Measurements from ENCODE around the gene CAMSAP3.

The CAMSAP3 gene, protein sequence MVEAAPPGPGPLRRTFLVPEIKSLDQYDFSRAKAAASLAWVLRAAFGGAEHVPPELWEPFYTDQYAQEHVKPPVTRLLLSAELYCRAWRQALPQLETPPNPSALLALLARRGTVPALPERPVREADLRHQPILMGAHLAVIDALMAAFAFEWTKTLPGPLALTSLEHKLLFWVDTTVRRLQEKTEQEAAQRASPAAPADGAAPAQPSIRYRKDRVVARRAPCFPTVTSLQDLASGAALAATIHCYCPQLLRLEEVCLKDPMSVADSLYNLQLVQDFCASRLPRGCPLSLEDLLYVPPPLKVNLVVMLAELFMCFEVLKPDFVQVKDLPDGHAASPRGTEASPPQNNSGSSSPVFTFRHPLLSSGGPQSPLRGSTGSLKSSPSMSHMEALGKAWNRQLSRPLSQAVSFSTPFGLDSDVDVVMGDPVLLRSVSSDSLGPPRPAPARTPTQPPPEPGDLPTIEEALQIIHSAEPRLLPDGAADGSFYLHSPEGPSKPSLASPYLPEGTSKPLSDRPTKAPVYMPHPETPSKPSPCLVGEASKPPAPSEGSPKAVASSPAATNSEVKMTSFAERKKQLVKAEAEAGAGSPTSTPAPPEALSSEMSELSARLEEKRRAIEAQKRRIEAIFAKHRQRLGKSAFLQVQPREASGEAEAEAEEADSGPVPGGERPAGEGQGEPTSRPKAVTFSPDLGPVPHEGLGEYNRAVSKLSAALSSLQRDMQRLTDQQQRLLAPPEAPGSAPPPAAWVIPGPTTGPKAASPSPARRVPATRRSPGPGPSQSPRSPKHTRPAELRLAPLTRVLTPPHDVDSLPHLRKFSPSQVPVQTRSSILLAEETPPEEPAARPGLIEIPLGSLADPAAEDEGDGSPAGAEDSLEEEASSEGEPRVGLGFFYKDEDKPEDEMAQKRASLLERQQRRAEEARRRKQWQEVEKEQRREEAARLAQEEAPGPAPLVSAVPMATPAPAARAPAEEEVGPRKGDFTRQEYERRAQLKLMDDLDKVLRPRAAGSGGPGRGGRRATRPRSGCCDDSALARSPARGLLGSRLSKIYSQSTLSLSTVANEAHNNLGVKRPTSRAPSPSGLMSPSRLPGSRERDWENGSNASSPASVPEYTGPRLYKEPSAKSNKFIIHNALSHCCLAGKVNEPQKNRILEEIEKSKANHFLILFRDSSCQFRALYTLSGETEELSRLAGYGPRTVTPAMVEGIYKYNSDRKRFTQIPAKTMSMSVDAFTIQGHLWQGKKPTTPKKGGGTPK

DNA sequence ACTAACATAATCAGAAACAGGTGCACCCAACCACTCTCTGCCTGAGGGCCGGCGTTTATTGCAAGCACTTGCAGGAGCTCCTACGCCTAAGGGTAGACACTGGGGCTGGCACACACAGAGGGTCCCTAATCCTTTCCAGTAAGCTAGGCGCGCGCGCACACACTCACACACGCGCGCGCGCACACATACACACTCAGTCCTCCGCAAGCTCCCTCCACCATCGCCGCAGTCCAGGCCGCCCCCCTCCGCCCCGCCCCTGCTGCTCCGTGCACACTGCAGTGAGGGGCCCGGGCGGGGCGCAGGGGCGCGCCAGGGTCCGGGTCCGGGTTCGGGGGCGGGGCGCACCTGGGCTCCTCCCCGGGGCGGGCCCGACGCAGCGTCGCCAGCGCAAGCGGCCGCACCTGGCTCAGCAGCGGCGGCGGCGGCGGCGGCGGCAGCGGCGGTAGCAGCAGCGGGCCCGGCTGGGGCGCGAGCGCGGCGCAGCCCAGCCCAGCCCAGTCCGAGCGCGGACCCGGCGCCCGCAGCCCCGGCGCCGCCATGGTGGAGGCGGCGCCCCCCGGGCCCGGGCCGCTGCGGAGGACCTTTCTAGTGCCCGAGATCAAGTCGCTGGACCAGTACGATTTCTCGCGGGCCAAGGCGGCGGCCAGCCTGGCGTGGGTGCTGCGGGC, at the start of gene CAMSAP3:
Gene CAMSAP3, plus strand, starts transcription at position 398 of the 668 bp plus-strand sequence. Its CDS starts 140 bp downstream, at position 538.
- in situ Hi-C loops (cut with HindIII; ENCODE audit: low sequenced_read_pairs): no loop called here

DNA sequence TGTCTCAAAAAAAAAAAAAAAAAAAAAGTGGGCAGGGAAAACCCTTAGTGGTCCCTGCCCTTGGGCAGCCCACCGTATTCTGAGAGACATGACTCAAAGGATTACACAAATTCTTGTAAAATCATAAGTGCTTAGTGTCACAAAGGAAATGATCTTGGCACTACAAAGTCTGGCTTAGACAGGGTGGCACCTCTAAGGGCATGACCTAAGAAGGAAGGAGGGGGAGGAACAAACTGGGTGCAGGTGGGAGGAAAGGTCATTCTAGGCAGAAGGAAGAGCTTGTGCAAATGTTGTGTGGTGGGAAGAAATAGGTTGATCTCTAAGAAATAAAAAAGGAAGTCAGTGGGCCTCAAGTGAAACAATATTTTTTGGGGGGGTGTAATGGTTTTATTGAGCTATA, 49.8 kb upstream of the CAMSAP3 start:
- in situ Hi-C loops (cut with HindIII; ENCODE audit: low sequenced_read_pairs): no loop called here

DNA sequence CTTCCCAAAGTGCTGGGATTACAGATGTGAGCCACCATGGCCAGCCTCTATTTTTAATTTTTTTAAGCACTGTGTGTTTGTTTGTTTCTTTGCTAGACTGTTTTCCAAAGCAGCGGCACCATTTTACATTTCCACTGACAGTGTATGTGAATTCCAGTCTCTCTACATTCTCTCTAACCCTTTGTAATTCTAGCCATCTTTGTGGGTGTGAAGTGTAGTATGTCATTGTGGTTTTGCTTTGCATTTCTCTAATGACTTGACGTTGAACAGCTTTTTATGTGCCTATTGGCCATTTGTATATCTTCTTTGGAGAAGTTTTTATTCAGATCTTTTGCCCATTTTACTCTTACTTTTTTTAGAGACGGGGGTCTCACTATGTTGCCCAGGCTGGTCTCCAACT, 48.5 kb upstream of the CAMSAP3 start:
- in situ Hi-C loops (cut with HindIII; ENCODE audit: low sequenced_read_pairs): no loop called here

GRCh38 chr19:7549429-7550148, 46.1 kb upstream of the CAMSAP3 start:
- in situ Hi-C loops (cut with HindIII; ENCODE audit: low sequenced_read_pairs): no loop called here

DNA sequence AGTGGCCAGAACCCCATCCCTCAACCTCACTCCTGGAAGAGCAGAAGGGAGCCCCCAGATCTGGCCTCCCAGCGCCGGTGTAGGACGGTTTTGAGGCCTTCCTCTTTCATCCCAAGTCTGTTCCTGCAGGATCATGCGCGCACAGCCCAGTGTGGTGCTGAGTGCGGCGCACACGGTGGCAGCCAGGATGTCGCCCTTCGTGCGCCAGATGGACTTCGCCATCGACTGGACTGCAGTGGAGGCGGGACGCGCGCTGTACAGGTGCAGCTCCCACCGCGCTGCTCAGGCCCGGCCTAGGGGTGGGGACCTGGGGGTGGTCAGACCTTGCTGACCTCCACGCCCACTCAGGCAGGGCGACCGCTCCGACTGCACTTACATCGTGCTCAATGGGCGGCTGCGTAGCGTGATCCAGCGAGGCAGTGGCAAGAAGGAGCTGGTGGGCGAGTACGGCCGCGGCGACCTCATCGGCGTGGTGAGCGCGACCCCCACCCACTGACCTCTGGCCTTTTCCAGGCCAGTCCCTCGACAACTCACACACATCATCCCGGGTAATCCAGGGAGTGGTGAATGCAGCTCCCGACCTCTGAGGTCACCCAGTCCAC, 45.4 kb upstream of the CAMSAP3 start:
- in situ Hi-C loops (cut with HindIII; ENCODE audit: low sequenced_read_pairs): no loop called here

DNA sequence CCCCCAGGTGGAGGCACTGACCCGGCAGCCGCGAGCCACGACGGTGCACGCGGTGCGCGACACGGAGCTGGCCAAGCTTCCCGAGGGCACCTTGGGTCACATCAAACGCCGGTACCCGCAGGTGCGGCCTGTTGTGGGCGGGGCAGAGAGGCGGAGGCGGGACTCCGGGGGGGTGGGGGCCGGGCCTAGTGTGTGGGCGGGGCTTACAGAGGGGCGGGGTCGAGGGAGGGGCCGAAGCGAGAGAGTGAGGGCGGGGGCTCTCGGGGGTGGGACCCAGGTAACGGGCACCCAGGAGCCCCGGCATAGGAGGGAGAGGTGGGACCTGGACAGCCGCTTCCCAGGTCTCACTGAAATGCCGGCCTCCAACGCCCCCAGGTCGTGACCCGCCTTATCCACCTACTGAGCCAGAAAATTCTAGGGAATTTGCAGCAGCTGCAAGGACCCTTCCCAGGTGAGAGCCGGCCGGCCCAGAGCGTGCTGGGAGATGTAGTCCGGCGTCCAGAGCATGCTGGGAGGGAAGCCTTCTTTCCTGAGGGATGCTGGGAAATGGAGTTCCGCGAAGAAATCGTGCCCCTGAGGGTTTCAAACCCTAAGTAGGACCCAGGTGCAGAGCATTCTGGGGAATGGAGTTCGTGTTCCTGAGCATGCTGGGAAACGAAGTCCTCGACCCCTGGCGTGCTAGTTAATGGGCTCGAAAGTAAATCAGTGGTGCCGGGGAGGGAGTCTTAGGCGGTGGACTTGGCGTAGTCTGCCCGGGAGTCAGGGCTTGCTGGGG, 44.5 kb upstream of the CAMSAP3 start:
- in situ Hi-C loops (cut with HindIII; ENCODE audit: low sequenced_read_pairs): no loop called here

- in situ Hi-C loops (cut with HindIII; ENCODE audit: low sequenced_read_pairs): no loop called here
Observed at GRCh38 chr19:7552781-7553180, 42.9 kb upstream of the CAMSAP3 start.

DNA sequence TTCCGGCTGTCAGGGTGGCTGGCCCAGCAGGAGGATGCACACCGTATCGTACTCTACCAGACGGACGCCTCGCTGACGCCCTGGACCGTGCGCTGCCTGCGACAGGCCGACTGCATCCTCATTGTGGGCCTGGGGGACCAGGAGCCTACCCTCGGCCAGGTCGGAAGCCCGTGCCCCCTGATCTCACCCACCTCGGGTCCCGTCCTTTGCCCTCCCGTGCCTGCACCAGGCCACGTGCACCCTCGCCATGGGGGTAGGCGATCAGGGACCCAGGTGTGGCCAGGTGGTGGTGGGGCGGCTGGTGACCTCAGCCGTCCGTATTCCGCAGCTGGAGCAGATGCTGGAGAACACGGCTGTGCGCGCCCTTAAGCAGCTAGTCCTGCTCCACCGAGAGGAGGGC, 41.1 kb upstream of the CAMSAP3 start:
- in situ Hi-C loops (cut with HindIII; ENCODE audit: low sequenced_read_pairs): no loop called here

GRCh38 chr19:7554990-7555864, 40.4 kb upstream of the CAMSAP3 start:
- in situ Hi-C loops (cut with HindIII; ENCODE audit: low sequenced_read_pairs): no loop called here

GRCh38 chr19:7556696-7557315, 38.9 kb upstream of the CAMSAP3 start:
- in situ Hi-C loops (cut with HindIII; ENCODE audit: low sequenced_read_pairs): no loop called here

GRCh38 chr19:7558667-7559066, 37.0 kb upstream of the CAMSAP3 start:
- in situ Hi-C loops (cut with HindIII; ENCODE audit: low sequenced_read_pairs): no loop called here

DNA sequence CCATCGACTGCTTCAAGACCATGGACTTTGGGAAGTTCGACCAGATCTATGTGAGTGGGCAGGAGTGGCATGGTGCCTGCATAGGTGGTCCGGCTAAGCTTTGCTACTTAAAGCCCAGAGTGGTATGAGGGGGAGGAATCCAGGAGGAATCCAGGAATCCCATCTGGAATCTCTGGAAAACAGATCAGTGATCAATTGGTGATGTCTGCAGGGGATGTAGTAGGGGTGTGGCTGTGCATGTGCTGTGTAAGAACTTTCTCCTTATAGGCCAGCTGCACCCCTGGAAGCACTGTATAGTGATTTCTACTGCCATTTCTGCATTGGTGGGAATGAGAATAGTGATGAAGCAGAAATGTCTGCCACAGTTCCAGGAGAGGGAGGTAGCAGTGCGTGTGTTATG, 36.6 kb upstream of the CAMSAP3 start:
- in situ Hi-C loops (cut with HindIII; ENCODE audit: low sequenced_read_pairs): no loop called here

DNA sequence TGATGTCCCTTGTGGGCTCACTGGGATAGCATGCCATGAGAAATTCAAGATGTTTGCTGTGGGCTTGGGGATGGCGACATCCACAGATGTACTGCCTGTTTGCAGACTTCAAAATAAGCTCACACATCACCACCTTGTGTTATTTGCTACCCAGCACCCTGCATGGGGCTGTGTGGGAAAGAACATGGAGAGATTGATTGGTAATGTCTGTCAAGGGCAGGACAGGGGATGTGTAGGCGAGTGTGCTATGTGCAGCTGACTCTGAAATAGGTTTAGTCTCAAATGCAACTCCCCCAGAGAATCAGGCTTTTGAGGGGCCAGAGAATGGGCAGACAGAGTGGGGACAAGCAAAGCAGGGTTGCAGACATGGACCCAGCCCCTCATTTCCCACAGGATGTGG, 35.4 kb upstream of the CAMSAP3 start:
- in situ Hi-C loops (cut with HindIII; ENCODE audit: low sequenced_read_pairs): no loop called here

- in situ Hi-C loops (cut with HindIII; ENCODE audit: low sequenced_read_pairs): no loop called here
Observed at GRCh38 chr19:7561325-7561724, 34.3 kb upstream of the CAMSAP3 start.

- in situ Hi-C loops (cut with HindIII; ENCODE audit: low sequenced_read_pairs): no loop called here
Observed at GRCh38 chr19:7562646-7563393, 32.8 kb upstream of the CAMSAP3 start.

DNA sequence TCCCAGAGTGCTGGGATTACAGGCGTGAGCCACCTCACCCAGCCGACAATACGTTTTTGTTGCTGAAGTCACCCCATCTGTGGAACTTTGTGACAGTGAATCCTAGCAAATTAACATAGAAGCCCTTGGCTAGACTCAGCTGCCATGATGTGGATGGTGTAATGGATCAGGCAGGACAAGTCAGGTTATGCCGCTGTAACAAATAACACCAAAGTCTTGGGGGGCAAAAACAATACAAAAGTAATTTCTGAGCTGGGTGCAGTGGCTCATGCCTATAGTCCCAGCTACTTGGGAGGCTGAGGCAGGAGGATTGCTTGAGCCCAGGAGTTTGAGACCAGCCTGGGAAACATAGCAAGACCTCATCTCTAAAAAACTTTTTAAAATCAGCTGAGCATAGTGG, 30.8 kb upstream of the CAMSAP3 start:
- in situ Hi-C loops (cut with HindIII; ENCODE audit: low sequenced_read_pairs): no loop called here

DNA sequence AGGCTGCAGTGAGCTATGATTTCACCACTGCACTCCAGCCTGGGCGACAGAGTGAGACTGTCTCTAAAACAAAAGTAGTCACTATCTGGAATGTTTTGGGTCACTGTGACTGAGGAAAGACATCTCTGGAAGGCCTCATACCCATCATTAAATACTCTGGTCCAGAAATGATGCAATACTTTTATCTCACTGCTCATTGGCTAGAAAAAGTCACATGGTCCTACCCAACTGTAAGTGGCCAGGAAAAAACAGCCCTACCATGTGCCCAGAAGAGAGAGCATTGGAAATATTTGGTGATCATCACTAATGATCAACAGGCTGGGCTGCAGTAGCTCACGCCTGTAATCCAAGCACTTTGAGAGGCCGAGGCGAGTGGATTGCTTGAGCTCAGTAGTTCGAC, 30.3 kb upstream of the CAMSAP3 start:
- in situ Hi-C loops (cut with HindIII; ENCODE audit: low sequenced_read_pairs): no loop called here

All from DLD1 (cell line).